SK-N-SH (cell line): ENCODE results near the gene LTBR. TPM values are rescaled to one million over a fixed set of nuclear protein-coding genes. Genes with fewer than 3 reads are reported as not detected.
A peak's percentile ranks its signal among the peaks of the same experiment; 100 is the strongest.

Experiments used
- CTCF ChIA-PET: fragments of 300-600, 350-600 bp; formaldehyde crosslinking; extraction: SDS; loops from one replicate; lab custom pipeline; 2021; lab: Yijun Ruan, JAX
- POLR2A ChIA-PET: fragments of 350-600 bp; sonication (Branson Sonifier 250); formaldehyde crosslinking; extraction: SDS; loops from one replicate; lab custom pipeline; 2020; ENCODE audit warnings: antibody characterized with exemption, inconsistent platforms; lab: Yijun Ruan, JAX
- DNase-seq: peaks from one replicate; pipeline ENCODE4 v3.0.0; 2012
- H2AFZ ChIP-seq: fragments of 200-600 bp; sonication (generic); 2 replicates; pipeline ENCODE4 v1.8.1; 2016; ENCODE audit warnings: antibody characterized with exemption, mild to moderate bottlenecking, low read depth
- H3F3A ChIP-seq: fragments of 200-600 bp; sonication (generic); replicated peaks from 2 replicates; pipeline ENCODE3; 2016; ENCODE audit warnings: antibody characterized with exemption, mild to moderate bottlenecking; ENCODE audit not compliant: insufficient read depth
- H3K27ac ChIP-seq, 2 experiments: fragments of 200-500 bp in 1 of 2; fragments of 200-600 bp in 1 of 2; sonication (Bioruptor generic) in 1 of 2; sonication (generic), shearing (Covaris generic) in 1 of 2; 2 replicates each; pipeline versions ENCODE4 v1.5.1 to v1.6.1; 2014 to 2016; ENCODE audit warnings: low read depth in 2 of 2, inconsistent platforms in 1 of 2, low read length in 1 of 2, mild to moderate bottlenecking in 1 of 2, mixed read lengths in 1 of 2
- H3K27me3 ChIP-seq: fragments of 200-600 bp; sonication (generic), shearing (Covaris generic); 2 replicates; pipeline ENCODE4 v1.6.1; 2016; ENCODE audit warnings: mixed run types; ENCODE audit not compliant: insufficient read depth
- H3K36me3 ChIP-seq, 2 experiments: fragments of 200-500 bp in 1 of 2; fragments of 200-600 bp in 1 of 2; sonication (Bioruptor generic) in 1 of 2; sonication (generic) in 1 of 2; replicated peaks in 1 of 2; 2 replicates each; pipeline versions ENCODE3 to v1.5.1; 2014 to 2016; ENCODE audit warnings: low read length in 1 of 2, mild to moderate bottlenecking in 1 of 2; ENCODE audit not compliant: insufficient read depth in 2 of 2, control insufficient read depth in 1 of 2
- H3K4me1 ChIP-seq, 2 experiments: fragments of 200-500 bp in 1 of 2; fragments of 200-600 bp in 1 of 2; sonication (Bioruptor generic) in 1 of 2; sonication (generic), shearing (Covaris generic) in 1 of 2; 2 replicates each; pipeline versions ENCODE4 v1.5.1 to v1.6.1; 2014 to 2016; ENCODE audit warnings: low read depth in 1 of 2, low read length in 1 of 2, mixed run types in 1 of 2; ENCODE audit not compliant: insufficient read depth in 2 of 2, control insufficient read depth in 1 of 2
- H3K4me2 ChIP-seq: fragments of 200-600 bp; sonication (generic), shearing (Covaris generic); 2 replicates; pipeline ENCODE4 v1.6.1; 2017; ENCODE audit warnings: mixed run types
- H3K4me3 ChIP-seq, 2 experiments: fragments of 200-500 bp in 1 of 2; fragments of 200-600 bp in 1 of 2; sonication (Bioruptor generic) in 1 of 2; sonication (generic), shearing (Covaris generic) in 1 of 2; 2 replicates each; pipeline versions ENCODE4 v1.5.1 to v1.8.1; 2014 to 2016; ENCODE audit warnings: low read depth in 2 of 2, inconsistent platforms in 1 of 2, low read length in 1 of 2, mild to moderate bottlenecking in 1 of 2, mixed read lengths in 1 of 2, moderate library complexity in 1 of 2
- H3K79me2 ChIP-seq: fragments of 200-600 bp; sonication (generic); 2 replicates; pipeline ENCODE4 v1.8.1; 2017; ENCODE audit warnings: mild to moderate bottlenecking; ENCODE audit not compliant: insufficient read depth
- H3K9ac ChIP-seq: fragments of 200-600 bp; sonication (generic); 2 replicates; pipeline ENCODE4 v1.6.1; 2017; ENCODE audit warnings: mixed run types
- H3K9me2 ChIP-seq: fragments of 200-600 bp; sonication (generic); 2 replicates; pipeline ENCODE4 v1.6.1; 2017; ENCODE audit warnings: mixed run types
- H3K9me3 ChIP-seq: fragments of 200-600 bp; sonication (generic); 2 replicates; pipeline ENCODE4 v1.6.1; 2017; ENCODE audit warnings: mixed run types, mild to moderate bottlenecking, moderate library complexity
- H4K20me1 ChIP-seq: fragments of 200-600 bp; sonication (generic); 2 replicates; pipeline ENCODE4 v1.6.1; 2017; ENCODE audit warnings: mild to moderate bottlenecking, mixed run types; ENCODE audit not compliant: insufficient read depth
- CHD2 ChIP-seq: fragments of 150-350 bp; IDR thresholded peaks from 2 replicates; pipeline ENCODE4 v1.6.1; 2018; ENCODE audit warnings: low read length; ENCODE audit not compliant: partially characterized antibody
- CTCF ChIP-seq: fragments of 200-600 bp; sonication (generic); IDR thresholded peaks from 2 replicates; pipeline ENCODE4 v1.6.1; 2017; ENCODE audit warnings: antibody characterized with exemption, mild to moderate bottlenecking, moderate library complexity
- ELF1 ChIP-seq: IDR thresholded peaks from 2 replicates; pipeline ENCODE4 v1.4.0; 2012
- EZH2phosphoT487 ChIP-seq: fragments of 200-600 bp; sonication (generic); IDR thresholded peaks from 2 replicates; pipeline ENCODE4 v1.6.1; 2017; ENCODE audit warnings: low read depth, mixed run types, mild to moderate bottlenecking, antibody characterized with exemption, moderate library complexity, borderline replicate concordance
- FOXJ3 ChIP-seq: sonication (generic); formaldehyde crosslinking; IDR thresholded peaks from 2 replicates; pipeline ENCODE4 v1.5.1; 2020; ENCODE audit warnings: mild to moderate bottlenecking, missing genetic modification reagents
- IRF3 ChIP-seq: fragments of 150-350 bp; IDR thresholded peaks from 2 replicates; pipeline ENCODE4 v1.6.1; 2016; ENCODE audit warnings: mild to moderate bottlenecking, low read depth, low read length
- MEF2A ChIP-seq: IDR thresholded peaks from 2 replicates; pipeline ENCODE4 v1.4.0; 2012; ENCODE audit warnings: low read depth, borderline replicate concordance
- NFIC ChIP-seq: IDR thresholded peaks from 2 replicates; pipeline ENCODE4 v1.4.0; 2012; ENCODE audit warnings: borderline replicate concordance
- RCOR1 ChIP-seq: fragments of 150-350 bp; IDR thresholded peaks from 2 replicates; pipeline ENCODE4 v1.6.1; 2017; ENCODE audit warnings: antibody characterized with exemption, low read length
- SMC3 ChIP-seq: IDR thresholded peaks from 2 replicates; pipeline ENCODE4 v1.6.1; 2012; ENCODE audit warnings: low read depth, low read length, improper control_type of control experiment
- TEAD4 ChIP-seq: IDR thresholded peaks from 2 replicates; pipeline ENCODE4 v1.4.0; 2012; ENCODE audit warnings: mild to moderate bottlenecking, borderline replicate concordance; ENCODE audit not compliant: insufficient read depth
- USF1 ChIP-seq: IDR thresholded peaks from 2 replicates; pipeline ENCODE4 v1.4.0; 2012; ENCODE audit warnings: low read depth, borderline replicate concordance
- YY1 ChIP-seq: IDR thresholded peaks from 2 replicates; pipeline ENCODE4 v1.4.0; 2012; ENCODE audit warnings: low read depth, mild to moderate bottlenecking
- ZBTB33 ChIP-seq: IDR thresholded peaks from 2 replicates; pipeline ENCODE4 v1.4.0; 2012; ENCODE audit warnings: low read depth, borderline replicate concordance
- WGBS: methylation state at CpG from one replicate; pipeline ENCODE4 v1.1.6; 2017; ENCODE audit warnings: low lambda C conversion rate; 5-methylcytosine and 5-hydroxymethylcytosine counted together
- polyA plus RNA-seq, 3 experiments: library from polyadenylated mRNA; depleted of rRNA; stranded (reverse); fragments of >200 nt; gene quantifications; 2 replicates each; pipeline ENCODE4 v1.2.3, GENCODE V29; 2012

LTBR gene
- polyA plus RNA-seq, 1 of the 3 experiments (the other 2 are of a cell fraction) = 0.12 TPM

GRCh38 chr12:6363010-6363329 is 21.0 kb upstream of the LTBR start:
- no peak overlapping the region for H3K9ac ChIP-seq
- 28% methylated on average over 4 of the region's 4 CpGs for WGBS
- TF ChIP-seq TEAD4 (no peak), CTCF (no peak), EZH2phosphoT487 (no peak), IRF3 (no peak), FOXJ3 (no peak), MEF2A (no peak), RCOR1 (no peak), USF1 (no peak), SMC3 (no peak), ELF1 (no peak), ZBTB33 (no peak), NFIC (no peak), YY1 (no peak), CHD2 (no peak)
- H3K27ac ChIP-seq = no peak overlapping the region
- H3K4me3 ChIP-seq = no peak overlapping the region
- no peak for DNase-seq
- CTCF ChIA-PET = interaction anchor here (1.1 kb wide), 1 partner anchor 324 kb away, joined by 3 read pairs; no protein-coding TSS in a partner anchor
- peak overlapping the region; percentile 89; the same call in 1 of the 2 replicates for H2AFZ ChIP-seq
- no peaks in the 10 kb centered on the region for H3K27me3 ChIP-seq
- peaks cover 9% of the 10 kb centered on the region for H3F3A ChIP-seq
- H4K20me1 ChIP-seq = no peaks in the 10 kb centered on the region
- POLR2A ChIA-PET = no interaction called here
- H3K4me1 ChIP-seq = peaks cover 0 to 7% of the 10 kb centered on the region in 2 experiments; a peak in 1 of 4 replicates
- no peaks in the 10 kb centered on the region for H3K36me3 ChIP-seq
- no peaks in the 10 kb centered on the region for H3K9me2 ChIP-seq
- no peaks in the 10 kb centered on the region for H3K9me3 ChIP-seq
- H3K79me2 ChIP-seq = no peaks in the 10 kb centered on the region
- no peak overlapping the region for H3K4me2 ChIP-seq
